Measurements from ENCODE around the gene SAMHD1. TPM values are rescaled to one million over a fixed set of nuclear protein-coding genes. Genes with fewer than 3 reads are reported as not detected.

Gene SAMHD1
- total and polyA plus RNA-seq, 2 experiments from 2014 or later: 27.0 to 29.5 TPM

DNA sequence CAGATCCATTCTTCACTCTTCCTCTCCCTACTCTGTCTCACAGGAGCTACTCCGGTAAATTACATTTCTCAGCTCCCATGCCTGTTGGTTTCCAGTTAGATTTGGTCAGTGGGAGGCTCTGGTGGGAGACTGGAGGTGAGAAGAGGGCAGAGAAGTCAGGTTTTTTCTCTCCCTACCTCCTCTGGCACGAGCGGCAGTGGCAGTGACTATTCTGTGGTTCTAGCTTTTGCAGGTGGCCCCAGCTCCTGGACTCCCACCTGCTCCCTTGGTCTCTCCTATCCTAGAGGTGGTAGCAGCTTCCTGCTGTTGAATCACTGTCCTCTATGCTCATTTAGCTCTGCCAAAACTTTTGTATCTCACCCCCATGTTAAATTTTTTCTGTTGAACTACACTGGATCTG lies 57.7 kb downstream of the SAMHD1 start:
- no peak for DNase-seq (ENCODE audit: low spot score)
- Histone ChIP-seq H4K20me1 (ENCODE audit: insufficient read depth, poor library complexity, severe bottlenecking) (no peaks in the 10 kb centered on the region), H3K27me3 (no peaks in the 10 kb centered on the region), H3K27ac (no peak overlapping the region), H3K4me2 (no peak overlapping the region), H3K9me3 (ENCODE audit: low read depth) (no peaks in the 10 kb centered on the region), H3K4me3 (no peak overlapping the region), H3K79me2 (no peaks in the 10 kb centered on the region), H2AFZ (no peak overlapping the region), H3K4me1 (ENCODE audit: insufficient read depth) (no peaks in the 10 kb centered on the region), H3K36me3 (replicated peaks; ENCODE audit: insufficient read depth, low read depth) (no peaks in the 10 kb centered on the region), H3K9me2 (replicated peaks; ENCODE audit: insufficient read depth) (no peaks in the 10 kb centered on the region)
- TF ChIP-seq, protein P1, sequence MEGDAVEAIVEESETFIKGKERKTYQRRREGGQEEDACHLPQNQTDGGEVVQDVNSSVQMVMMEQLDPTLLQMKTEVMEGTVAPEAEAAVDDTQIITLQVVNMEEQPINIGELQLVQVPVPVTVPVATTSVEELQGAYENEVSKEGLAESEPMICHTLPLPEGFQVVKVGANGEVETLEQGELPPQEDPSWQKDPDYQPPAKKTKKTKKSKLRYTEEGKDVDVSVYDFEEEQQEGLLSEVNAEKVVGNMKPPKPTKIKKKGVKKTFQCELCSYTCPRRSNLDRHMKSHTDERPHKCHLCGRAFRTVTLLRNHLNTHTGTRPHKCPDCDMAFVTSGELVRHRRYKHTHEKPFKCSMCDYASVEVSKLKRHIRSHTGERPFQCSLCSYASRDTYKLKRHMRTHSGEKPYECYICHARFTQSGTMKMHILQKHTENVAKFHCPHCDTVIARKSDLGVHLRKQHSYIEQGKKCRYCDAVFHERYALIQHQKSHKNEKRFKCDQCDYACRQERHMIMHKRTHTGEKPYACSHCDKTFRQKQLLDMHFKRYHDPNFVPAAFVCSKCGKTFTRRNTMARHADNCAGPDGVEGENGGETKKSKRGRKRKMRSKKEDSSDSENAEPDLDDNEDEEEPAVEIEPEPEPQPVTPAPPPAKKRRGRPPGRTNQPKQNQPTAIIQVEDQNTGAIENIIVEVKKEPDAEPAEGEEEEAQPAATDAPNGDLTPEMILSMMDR (IDR thresholded peaks at IDR 0.05; ENCODE audit: poor library complexity): no peak
- TF ChIP-seq EZH2 (IDR thresholded peaks at IDR 0.05; ENCODE audit: borderline replicate concordance) (no peak), EZH2phosphoT487 (IDR thresholded peaks at IDR 0.05; ENCODE audit: low read depth, severe bottlenecking, unreplicated experiment) (no peak)
- WGBS (ENCODE audit: low lambda C conversion rate, missing lambda C conversion rate): 92% methylated on average over 3 of the region's 3 CpGs

DNA sequence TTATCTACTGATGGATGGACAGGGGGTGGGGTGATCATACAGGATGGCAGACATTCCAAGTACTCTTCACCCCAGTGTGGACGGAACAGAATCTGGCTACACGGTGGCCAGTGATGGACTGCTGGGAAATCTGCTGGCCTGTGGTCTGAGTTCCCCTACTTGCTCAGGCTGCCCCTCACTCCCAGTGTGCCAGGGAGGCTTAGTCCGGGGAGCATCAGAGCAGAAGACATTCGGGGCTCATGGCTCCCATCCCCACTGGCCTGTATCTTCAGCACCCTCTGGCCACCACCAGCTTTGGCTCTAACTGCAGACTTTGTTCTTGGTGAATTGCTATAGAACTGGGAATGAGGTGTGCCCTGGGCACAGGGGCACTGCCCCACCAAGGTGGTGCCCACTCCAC lies 60.3 kb downstream of the SAMHD1 start:
- Histone ChIP-seq H3K27ac (no peak overlapping the region), H3K36me3 (replicated peaks; ENCODE audit: insufficient read depth, low read depth) (no peaks in the 10 kb centered on the region), H3K79me2 (no peaks in the 10 kb centered on the region), H3K9me3 (ENCODE audit: low read depth) (no peaks in the 10 kb centered on the region), H3K27me3 (no peaks in the 10 kb centered on the region), H3K4me2 (no peak overlapping the region), H3K4me3 (no peak overlapping the region), H2AFZ (no peak overlapping the region), H3K9me2 (replicated peaks; ENCODE audit: insufficient read depth) (no peaks in the 10 kb centered on the region), H3K4me1 (ENCODE audit: insufficient read depth) (no peaks in the 10 kb centered on the region), H4K20me1 (ENCODE audit: insufficient read depth, poor library complexity, severe bottlenecking) (no peaks in the 10 kb centered on the region)
- TF ChIP-seq EZH2 (IDR thresholded peaks at IDR 0.05; ENCODE audit: borderline replicate concordance) (no peak), EZH2phosphoT487 (IDR thresholded peaks at IDR 0.05; ENCODE audit: low read depth, severe bottlenecking, unreplicated experiment) (no peak)
- TF ChIP-seq, protein P1 (IDR thresholded peaks at IDR 0.05; ENCODE audit: poor library complexity): no peak
- WGBS (ENCODE audit: low lambda C conversion rate, missing lambda C conversion rate): 95% methylated on average over 4 of the region's 4 CpGs
- no peak for DNase-seq (ENCODE audit: low spot score)

DNA sequence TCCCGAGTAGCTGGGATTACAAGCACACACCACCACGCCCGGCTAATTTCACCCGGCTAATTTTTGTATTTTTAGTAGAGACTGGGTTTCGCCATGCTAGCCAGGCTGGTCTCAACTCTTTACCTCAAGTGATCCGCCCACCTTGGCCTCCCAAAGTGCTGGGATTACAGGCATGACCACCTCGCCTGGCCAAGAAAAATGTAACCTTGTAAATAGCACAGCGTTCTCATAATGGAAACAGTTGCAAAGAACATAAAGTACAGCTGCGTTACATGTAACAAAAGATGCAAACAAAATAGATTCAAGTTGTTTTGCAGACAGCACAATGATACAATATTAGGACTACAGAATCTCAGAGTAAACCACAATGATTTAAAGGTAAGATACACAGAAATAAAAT lies 60.9 kb downstream of the SAMHD1 start:
- H2AFZ ChIP-seq: no peak overlapping the region
- H3K27me3 ChIP-seq: no peaks in the 10 kb centered on the region
- no peaks in the 10 kb centered on the region for H3K79me2 ChIP-seq
- no peak overlapping the region for H3K4me3 ChIP-seq
- TF ChIP-seq, protein P1 (IDR thresholded peaks at IDR 0.05; ENCODE audit: poor library complexity): no peak
- TF ChIP-seq EZH2phosphoT487 (IDR thresholded peaks at IDR 0.05; ENCODE audit: low read depth, severe bottlenecking, unreplicated experiment) (no peak), EZH2 (IDR thresholded peaks at IDR 0.05; ENCODE audit: borderline replicate concordance) (no peak)
- no peaks in the 10 kb centered on the region for H3K9me2 ChIP-seq (replicated peaks; ENCODE audit: insufficient read depth)
- no peaks in the 10 kb centered on the region for H3K4me1 ChIP-seq (ENCODE audit: insufficient read depth)
- no peak overlapping the region for H3K4me2 ChIP-seq
- H4K20me1 ChIP-seq (ENCODE audit: insufficient read depth, poor library complexity, severe bottlenecking): no peaks in the 10 kb centered on the region
- no peaks in the 10 kb centered on the region for H3K9me3 ChIP-seq (ENCODE audit: low read depth)
- H3K27ac ChIP-seq: no peak overlapping the region
- H3K36me3 ChIP-seq (replicated peaks; ENCODE audit: insufficient read depth, low read depth): no peaks in the 10 kb centered on the region
- 93% methylated on average over 9 of the region's 9 CpGs for WGBS (ENCODE audit: low lambda C conversion rate, missing lambda C conversion rate)
- DNase-seq (ENCODE audit: low spot score): no peak

All from hepatocyte (in vitro differentiated cells).